ENCODE data around the gene FZR1.

GRCh38 chr19:3517638-3518037 lies 11.5 kb downstream of the FZR1 start:
- TF ChIP-seq CTCF (conservative IDR thresholded peaks at IDR 0.05; ENCODE audit: low read depth, low read length) (no peak), EZH2 (IDR thresholded peaks at IDR 0.05; ENCODE audit: borderline replicate concordance, low read depth, low read length, poor library complexity, severe bottlenecking) (no peak)

Data from A673 (cell line).